ENCODE results near the gene XPO1.
"Not testable (repeated sequence)": the region's sequence is repeated elsewhere in the genome, so short reads cannot be mapped to it uniquely, and the experiment has no call there.

GRCh38 chr2:61446971-61447370, 91.2 kb downstream of the XPO1 start:
- TF ChIP-seq CTCF, POLR2A (IDR thresholded peaks at IDR 0.05): not testable (repeated sequence)
